ENCODE data around the gene FBXO10.
"Not testable (repeated sequence)": the region's sequence is repeated elsewhere in the genome, so short reads cannot be mapped to it uniquely, and the experiment has no call there.

The FBXO10 gene, protein sequence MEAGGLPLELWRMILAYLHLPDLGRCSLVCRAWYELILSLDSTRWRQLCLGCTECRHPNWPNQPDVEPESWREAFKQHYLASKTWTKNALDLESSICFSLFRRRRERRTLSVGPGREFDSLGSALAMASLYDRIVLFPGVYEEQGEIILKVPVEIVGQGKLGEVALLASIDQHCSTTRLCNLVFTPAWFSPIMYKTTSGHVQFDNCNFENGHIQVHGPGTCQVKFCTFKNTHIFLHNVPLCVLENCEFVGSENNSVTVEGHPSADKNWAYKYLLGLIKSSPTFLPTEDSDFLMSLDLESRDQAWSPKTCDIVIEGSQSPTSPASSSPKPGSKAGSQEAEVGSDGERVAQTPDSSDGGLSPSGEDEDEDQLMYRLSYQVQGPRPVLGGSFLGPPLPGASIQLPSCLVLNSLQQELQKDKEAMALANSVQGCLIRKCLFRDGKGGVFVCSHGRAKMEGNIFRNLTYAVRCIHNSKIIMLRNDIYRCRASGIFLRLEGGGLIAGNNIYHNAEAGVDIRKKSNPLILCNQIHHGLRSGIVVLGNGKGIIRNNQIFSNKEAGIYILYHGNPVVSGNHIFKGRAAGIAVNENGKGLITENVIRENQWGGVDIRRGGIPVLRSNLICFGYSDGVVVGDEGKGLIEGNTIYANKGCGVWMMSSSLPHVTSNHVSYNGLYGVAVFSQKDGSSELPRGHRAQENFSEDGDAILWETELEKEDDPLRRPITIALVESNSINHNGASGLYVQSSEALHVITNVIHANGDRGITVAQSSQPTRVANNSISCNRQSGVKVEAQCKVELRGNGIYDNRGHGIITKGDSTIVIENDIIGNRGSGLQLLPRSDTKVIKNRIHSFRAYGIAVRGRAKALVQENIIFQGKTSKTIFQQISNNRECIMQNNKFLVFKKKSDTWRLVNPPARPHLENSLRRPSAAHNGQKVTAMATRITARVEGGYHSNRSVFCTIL

DNA sequence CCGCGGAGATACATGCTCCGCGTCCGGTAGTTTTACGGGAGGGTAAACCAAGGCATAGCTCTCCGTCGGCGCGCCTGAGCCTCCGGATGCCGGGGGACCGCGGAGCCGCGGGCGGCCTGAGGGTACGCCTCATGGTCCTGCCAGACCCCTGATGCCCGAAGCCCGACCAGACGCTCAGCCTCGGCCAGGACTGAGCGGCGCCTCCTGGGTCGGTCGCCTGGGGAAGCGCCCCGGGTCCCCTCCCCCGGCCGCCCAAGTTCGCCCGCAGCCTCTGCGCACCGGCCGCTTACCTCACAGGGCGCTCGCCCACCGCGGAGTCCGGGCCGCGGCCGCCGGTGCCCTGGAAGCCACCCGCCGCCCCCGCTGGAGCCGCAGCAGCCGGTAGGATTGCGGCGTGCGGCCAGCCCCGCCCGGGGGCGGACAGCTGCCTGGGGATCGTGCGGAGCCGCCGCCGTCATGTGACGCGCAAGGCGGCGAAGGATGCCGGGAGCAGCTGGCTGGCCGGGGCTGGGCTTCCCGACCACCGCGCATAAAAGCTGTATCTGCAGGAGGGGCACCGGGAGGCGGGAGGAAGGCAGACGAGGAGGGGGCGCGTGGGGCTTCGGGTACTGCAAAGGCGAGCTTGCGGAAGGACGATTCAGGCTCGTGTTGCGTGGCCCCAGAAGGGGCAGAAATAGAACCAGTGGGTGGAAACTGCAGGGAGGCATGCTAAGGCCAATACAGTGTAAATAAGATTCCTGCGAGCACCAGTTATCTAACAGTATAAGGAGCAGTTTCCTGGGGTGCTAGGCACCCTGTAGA lies at the start of gene FBXO10:
TSS of gene FBXO10 (minus strand) at position 460 of the 801 bp plus-strand sequence. CDS start 34,612 bp downstream, outside the sequence.
- peak; percentile 87 for DNase-seq

DNA sequence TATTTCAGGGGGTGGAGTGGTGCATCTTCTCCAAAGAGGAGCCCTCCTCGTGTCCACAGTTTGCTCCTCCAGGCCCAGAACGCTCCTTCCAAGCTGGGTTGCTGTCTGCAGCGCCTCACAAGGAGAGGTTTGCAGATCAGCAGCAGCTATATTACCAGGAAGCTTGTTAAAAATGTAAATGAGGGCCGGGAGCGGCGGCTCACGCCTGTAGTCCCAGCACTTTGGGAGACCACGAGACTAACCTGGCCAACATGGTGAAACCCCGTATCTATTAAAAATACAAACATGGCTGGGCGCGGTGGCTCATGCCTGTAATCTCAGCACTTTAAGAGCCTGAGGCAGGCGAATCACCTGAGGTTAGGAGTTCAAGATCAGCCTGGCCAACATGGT lies 49.6 kb upstream of the FBXO10 start:
- no peak for DNase-seq

DNA sequence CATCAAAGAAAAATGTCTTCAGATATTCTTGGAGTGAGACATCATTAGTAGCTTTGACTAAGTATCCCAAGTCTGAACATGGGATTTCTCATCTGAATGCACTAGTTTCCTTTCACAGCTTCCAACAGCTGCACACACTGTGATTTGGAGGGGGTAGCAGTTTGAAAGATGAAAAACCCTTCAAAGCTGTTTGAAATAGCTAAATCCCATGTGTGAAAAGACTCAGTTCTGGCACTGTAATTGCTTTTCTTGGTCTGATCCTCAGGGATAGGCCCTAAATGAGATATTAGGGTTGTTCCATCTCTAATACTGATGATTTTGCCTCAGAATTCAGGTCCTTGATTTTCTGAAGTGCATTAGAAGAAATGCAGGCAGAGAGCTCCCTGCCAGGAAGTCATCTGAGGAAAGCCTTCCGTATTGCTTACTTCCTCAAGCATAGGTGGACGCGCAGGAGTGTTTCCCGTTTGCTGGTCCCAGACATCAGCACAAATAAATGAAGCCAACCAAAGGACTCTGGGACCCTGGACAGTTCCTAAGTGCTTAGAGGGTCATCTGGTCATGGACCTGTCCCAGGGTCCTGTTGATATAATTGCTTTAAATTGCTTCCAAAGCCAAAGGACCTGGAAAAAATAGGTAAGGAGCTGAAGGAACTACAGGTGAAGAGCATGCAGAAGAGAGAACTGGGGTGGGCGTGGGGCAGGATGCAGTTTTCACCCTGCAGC lies 49.0 kb upstream of the FBXO10 start:
- no peak for DNase-seq

DNA sequence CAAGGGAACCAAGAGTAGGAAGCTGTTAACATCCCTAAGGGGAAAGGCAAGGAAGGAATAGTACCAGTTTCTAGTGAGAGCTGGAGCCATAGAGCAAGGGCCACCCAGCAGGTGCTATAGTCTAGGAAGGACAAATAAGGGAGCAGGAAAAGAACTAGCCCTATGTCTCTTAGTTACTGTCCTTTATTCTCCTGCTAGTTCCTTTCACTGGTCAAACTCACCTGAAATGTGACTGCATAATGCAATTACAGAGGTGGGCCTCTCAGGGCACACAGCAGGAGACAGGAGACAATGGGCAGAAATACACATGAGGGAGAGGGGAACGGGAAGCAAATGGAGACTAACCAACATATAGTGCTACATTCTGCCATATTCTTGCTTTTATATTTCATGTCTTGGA lies 47.9 kb upstream of the FBXO10 start:
- DNase-seq = no peak

DNA sequence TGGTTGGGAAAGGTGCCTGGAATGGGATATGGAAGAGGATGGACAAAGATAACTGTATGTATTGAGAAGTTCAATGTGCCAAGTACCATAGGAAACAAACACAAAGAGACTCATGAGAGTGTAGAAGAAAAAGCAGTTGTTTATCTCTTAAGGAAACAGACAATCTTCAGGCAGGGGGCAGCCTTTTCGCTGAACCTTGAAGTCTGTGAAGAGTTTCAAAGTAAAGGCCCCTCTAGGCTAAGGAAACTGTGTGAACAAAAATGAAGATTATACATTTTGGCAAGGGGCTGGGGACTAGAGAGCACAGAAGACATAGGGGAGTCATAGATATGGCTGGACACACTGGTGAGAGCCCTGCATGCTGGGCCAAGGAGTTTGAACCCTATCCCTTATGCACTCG lies 47.1 kb upstream of the FBXO10 start:
- no peak for DNase-seq

DNA sequence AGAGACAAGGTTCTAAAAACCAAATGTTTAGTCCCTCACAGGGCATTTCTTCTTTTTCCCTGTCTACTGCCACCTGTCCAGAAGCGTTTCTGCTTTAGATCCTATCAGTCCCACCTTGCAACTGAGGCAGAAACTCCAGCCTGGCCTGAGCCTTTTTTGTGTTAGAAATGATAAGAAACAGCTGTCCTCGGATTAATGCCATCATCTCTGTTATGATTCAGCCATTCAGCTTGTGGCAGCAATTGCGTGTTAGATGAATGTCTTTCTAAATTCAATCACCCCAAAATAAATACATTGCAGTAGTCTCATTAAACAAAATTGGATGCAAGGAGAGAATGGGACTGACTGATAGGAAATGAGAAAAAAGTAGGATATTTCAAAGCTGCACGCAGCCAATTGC lies 46.3 kb upstream of the FBXO10 start:
- DNase-seq = no peak

DNA sequence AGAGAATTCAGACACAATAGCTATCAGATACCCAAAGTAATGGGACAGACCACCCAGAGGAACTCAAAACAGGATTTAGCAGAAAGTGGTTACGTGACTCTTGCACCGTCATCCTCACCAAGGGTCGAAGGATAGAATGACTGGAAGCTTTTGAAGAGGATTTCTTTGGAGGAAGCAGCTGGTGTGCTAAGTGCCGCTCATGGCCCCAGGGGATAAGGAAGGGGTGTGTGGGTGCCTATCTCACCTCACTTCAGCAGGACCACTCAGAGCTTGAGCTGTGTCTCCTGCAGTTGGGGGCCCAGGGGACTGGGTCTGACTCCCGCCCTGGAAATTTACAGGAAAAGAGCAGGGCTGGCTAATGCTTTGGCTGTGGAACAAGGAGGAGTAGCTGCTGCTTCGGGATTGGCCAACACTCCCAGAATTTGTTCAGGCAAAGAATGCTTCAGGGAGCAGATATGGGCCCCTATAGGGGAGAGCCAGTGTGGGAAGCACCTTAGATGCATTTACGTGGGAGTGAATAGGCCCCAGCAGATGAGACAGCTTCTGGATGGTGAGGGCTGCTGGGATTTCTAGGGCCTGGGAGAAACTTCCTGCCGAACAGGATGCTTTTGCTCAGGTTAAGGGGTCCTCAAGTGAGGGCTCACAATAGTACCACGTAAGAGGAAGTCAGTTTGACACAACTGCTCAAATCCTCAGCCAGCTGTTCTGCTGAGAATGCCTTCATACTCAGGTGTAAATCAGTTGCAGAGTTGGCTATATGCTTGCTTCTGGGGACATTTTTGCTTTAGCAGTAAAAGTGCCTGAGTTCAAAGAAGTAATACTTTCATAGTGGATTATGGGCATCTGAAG lies 45.3 kb upstream of the FBXO10 start:
- no peak for DNase-seq

DNA sequence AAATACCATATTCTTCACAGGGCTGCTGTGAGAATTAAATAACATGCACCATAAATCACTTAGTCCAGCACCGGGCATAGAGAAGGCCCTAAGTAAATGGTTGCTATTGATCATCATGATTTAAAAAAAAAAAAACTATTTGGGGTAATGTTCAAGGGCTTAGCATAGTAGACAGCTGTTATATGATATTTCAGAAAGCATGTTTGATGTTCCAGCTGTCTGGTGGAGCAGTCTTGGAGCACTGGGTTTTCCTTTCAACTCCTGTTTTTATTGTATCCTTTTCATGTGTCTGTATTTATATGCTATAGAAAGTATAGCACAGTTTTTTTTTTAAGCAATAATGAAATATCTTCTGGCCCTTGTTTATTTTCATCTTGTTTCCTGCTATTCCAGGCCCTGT lies 44.2 kb upstream of the FBXO10 start:
- no peak for DNase-seq

DNA sequence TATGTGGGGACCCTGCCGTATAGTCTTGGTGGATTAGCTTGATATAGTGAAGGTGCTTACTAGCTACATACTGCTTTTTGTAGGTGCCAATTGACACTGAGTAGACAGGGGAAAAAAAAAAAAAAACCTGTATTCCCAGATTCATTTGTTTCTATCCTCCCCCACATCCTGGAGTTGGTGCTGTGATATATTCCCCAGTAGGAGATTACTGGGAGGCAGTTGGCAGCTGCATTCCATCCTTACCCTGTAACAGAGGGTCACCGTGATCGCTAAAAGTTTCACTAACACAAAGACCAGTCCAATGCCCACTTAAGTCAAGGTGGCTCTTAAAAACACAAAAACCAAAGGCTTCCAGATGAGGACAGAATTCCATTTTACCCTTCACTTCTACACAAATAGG lies 43.6 kb upstream of the FBXO10 start:
- DNase-seq = no peak

DNA sequence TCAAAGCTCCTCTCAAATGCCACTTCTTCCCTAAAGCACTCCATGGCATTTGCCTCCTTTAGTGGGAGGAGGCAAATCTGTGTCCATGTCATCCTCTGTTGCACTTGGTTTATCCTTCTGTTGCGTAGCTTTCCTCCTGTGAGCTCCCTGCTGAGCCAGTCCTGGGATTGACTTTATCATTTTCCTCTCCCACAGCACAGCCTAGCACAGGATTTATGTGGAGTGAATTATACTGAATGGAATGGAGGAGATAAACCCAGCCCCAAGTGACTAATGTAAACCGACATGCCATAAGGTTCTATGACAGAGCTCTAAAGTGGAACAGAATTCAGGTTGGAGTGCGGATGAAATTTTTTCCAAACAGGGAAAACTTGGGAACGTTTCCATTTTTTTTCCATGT lies 42.6 kb upstream of the FBXO10 start:
- DNase-seq = no peak

DNA sequence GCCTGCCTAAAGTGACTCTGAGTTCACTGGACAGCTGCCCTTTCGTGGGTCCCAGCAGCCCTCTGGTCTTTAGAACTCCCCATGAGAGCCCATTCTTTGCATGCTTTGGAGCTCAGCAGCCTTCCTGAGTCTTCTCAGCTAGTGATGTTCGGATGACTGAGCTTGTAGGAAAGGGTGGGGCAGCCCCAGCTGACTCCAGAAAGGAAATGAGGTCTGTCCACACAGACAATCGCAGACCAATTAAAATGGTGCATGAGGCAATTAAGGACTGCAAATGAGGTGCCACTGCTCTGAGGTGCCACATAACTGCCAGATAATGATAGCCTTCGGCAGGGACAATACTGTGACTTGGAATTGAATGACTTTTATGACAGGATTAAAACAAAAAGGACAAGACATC lies 41.7 kb upstream of the FBXO10 start:
- DNase-seq = peak; percentile 90

DNA sequence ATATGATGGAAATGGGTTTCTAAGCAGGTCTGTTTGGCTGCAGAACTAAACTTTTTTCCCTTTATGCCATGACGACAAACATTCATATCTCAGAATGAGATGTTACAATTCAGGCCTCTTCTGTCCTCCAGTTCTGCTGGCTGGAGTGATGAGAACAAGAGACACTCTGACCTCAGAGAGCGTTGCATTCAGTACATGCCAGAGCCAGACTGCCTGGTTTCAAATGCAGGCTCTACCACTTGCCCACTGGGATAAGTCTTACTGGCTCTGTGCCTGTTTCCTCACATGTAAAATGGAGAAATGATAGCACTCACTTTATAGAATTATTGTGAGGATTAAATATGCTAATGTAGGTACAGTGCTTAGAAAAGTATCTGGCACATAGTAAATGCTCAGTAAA lies 41.0 kb upstream of the FBXO10 start:
- DNase-seq = no peak

DNA sequence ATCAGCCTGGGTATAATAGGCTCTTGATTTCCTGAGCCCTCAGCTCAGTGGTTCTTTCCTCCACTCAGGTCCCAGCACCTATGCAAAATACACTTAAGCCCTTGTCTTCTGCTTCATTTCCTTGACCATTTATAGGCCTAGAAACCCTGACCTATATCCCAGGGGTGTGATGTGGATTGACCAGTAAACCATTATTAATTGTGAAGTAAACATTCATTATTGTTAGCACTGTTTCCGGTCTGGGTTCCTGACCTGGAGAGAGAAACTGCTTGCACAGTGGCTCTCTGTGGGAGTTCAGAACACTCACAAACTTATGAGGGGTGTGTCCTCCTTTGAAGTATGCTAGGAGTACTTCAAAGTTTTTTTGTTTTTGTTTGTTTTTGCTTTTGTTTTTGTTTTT lies 35.8 kb upstream of the FBXO10 start:
- no peak for DNase-seq

DNA sequence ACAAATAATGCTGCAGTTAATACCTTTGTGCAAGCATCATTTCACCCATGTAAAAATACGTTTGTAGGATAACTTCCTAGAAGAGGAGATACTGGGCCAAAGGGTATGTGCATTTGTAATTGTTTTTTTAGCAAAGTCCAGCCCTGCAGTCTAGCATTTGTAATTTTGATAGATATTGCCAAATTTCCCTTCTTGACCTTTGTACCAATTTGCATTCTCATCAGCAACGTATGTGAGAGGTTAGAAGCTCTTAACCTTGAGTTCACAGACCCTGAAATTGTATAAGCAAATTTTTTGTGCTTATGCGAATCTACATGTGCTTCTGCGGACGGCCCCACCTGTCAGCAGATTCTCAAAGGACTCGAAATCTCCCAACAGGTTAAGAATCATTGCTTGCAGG lies 34.8 kb upstream of the FBXO10 start:
- DNase-seq = no peak

DNA sequence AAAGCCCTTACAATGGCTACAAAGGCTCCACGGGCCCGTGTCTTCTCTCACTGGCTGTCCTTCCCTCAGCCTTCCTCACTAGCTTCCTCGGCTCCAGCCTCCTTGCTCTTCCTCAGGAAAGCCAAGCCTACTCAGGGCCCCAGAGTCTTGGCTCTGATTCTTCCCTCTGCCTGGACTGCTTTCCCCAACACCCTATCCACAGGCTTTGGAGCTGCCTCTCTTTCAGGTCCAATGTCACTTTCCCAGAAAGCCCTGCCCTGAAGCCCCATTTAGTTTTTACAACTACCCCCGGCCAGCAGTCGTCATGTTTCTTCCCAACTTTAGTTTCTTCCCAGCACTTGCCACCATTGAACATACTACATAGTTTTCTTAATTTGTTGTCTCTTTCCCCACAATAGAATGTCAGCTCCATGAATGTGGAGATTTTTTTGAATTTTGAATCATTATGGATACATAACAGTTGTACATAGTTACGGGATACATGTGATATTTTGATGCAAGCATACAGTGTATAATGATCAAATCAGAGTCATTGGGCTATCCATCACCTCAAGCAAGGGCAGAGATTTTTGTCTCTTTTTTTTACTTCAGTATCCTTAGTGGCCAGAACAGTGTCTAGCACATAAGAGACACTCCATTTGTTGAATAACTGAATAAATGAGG lies 33.7 kb upstream of the FBXO10 start:
- no peak for DNase-seq

DNA sequence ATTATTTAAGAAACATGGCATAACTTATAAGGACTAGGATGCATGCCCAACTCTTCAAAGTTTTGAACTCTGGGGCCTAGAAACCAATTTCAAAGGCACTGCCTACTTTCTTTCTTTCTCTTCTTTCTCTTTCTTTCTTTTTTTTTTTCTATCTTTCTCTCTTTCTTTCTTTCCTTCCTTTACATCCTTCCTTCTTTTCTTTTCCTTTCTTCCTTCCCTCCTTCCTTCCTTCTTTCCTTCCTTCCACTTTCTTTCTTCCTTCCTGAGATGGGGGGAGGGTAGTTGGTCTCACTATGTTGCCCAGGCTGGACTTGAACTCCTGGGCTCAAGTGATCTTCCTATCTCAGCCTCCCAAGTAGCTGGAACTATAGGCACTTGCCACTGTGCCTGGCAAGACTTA lies 32.1 kb upstream of the FBXO10 start:
- no peak for DNase-seq

DNA sequence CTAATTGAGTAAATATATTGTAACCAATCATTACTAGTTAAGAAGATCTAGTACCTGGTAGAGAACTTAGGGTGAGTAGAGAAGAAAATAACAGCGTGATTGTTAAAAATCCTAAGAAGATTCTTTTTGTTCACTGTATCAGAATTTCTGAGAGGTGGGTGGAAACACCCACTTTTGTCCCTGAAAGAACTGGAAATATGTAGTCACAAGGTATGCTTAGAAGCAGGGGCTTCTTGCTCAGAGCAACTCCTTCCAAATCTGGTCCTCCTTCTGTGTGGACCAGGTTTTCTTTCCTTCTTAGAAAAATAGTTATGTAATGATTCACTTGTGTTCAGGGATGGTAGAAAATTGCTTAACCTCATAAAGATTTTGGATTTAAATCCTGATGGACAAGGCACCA lies 28.1 kb upstream of the FBXO10 start:
- DNase-seq = no peak

DNA sequence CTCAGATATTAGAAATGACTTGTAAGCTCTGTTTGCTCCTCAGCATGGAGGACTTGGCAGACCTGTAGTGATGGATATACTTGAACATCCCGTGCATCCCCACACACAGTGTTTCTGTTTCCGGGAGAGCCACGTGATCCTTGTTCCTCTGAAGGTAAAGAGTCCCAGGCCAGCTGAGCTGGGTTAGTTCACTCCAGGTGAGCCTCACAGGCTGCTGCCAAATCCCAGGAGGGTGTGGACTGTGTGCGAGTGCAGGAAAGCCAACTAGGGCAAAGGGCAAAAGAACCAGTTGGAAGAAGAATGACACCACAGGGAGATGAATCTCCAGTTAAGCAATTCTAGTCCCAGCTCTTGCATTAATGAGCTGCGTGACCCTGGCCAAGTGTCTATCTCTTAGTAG lies 26.6 kb upstream of the FBXO10 start:
- no peak for DNase-seq

DNA sequence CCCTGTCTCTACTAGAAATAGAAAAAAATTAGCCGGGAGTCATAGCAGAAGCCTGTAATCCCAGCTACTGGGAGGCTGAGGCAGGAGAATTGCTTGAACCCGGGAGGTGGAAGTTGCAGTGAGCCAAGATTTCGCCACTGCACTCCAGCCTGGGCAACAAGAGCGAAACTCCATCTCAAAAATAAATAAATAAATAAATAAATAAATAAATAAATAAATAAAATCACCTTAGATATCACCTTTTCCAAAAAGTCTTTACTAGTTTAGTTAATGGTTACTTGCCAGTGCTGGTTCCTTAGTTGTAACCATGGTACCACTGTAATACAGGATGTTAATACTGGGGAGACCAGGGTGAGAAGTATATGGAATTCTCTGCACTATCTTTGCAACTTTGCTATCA lies 25.9 kb upstream of the FBXO10 start:
- not testable (repeated sequence) for DNase-seq

DNA sequence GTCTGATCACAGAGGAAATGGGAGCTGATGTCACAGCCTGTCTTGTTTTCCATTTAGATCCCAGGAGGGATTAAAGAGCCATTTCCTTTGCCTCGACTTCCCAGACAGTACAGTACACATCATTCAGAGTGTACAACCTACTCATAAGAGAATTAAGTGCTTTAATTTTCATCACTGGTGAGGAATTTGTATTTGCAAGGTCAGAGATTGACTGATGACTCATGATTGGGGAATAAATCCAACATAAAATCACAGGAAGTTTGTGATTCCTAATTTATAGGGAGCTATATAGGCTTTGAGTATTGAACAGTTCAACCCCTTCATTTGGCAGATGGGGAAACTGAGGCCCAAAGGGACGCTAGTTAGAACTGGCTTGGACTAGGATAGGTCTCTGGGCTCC lies 20.3 kb upstream of the FBXO10 start:
- no peak for DNase-seq

DNA sequence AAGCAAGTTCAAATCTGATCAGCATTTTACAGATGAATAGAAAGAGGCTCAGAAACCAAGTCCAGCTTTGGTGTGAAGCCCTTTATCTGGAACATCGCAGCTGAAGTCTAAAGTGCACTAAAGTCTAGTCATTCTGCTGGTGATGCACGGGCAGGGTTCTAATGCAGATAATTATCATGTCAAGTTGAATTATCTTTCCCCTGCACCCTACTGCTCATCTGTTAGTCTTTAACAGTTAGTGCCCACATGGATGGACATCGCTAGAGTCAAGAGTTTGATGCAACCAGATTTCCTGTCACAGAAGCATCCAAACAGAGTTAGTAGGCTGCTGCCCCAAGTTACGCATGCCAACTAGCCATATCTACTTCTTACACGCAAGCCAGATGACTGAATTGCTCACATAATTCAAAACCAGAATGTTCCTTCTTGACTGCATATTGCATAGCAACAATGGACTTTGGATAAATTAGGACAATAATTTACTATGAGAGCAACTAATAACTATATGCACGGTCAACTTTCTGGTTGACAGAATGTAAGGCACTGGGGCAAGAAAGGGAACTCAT lies 17.8 kb upstream of the FBXO10 start:
- no peak for DNase-seq

Data from COR-L47 (cell line).